DOHH2 (cell line): Measurements from ENCODE around the gene NSUN3.
"Not testable (repeated sequence)": the region's sequence is repeated elsewhere in the genome, so short reads cannot be mapped to it uniquely, and the experiment has no call there.

Source experiments
- H3F3A ChIP-seq: fragments of 200-600 bp; sonication (generic), shearing (Covaris generic); 2 replicates; pipeline ENCODE4 v1.6.0; 2016; ENCODE audit warnings: antibody characterized with exemption, mild to moderate bottlenecking; ENCODE audit not compliant: control insufficient read depth, insufficient read depth
- H3K27ac ChIP-seq: fragments of 200-600 bp; sonication (generic); 2 replicates; pipeline ENCODE4 v1.5.1; 2014; ENCODE audit warnings: low read depth, mild to moderate bottlenecking, low read length, moderate library complexity
- H3K27me3 ChIP-seq: fragments of 200-600 bp; sonication (generic); 2 replicates; pipeline ENCODE4 v1.6.1; 2014; ENCODE audit warnings: mild to moderate bottlenecking, low read length, mixed read lengths; ENCODE audit not compliant: control insufficient read depth
- H3K36me3 ChIP-seq: fragments of 200-600 bp; sonication (generic); 2 replicates; pipeline ENCODE4 v1.6.1; 2014; ENCODE audit warnings: mild to moderate bottlenecking, low read length, moderate library complexity, mixed read lengths; ENCODE audit not compliant: control insufficient read depth
- H3K4me1 ChIP-seq: fragments of 200-600 bp; sonication (generic); 2 replicates; pipeline ENCODE4 v1.6.1; 2014; ENCODE audit warnings: mild to moderate bottlenecking, low read length, mixed read lengths; ENCODE audit not compliant: control insufficient read depth
- H3K4me2 ChIP-seq: fragments of 200-600 bp; sonication (generic); 2 replicates; pipeline ENCODE4 v1.6.0; 2014; ENCODE audit warnings: mild to moderate bottlenecking, low read length, moderate library complexity
- H3K4me3 ChIP-seq: fragments of 200-600 bp; sonication (generic); 2 replicates; pipeline ENCODE4 v1.5.1; 2014; ENCODE audit warnings: mild to moderate bottlenecking, low read length, mixed read lengths
- H3K79me2 ChIP-seq: fragments of 200-600 bp; sonication (generic); 2 replicates; pipeline ENCODE4 v1.6.1; 2014; ENCODE audit warnings: mild to moderate bottlenecking, low read length, mixed read lengths; ENCODE audit not compliant: control insufficient read depth
- H3K9me2 ChIP-seq: fragments of 200-600 bp; sonication (generic); replicated peaks from 2 replicates; pipeline ENCODE4 v1.6.1; 2014; ENCODE audit warnings: mild to moderate bottlenecking, low read length, mixed read lengths; ENCODE audit not compliant: control insufficient read depth
- H3K9me3 ChIP-seq: fragments of 200-600 bp; sonication (generic); 2 replicates; pipeline ENCODE4 v1.6.1; 2014; ENCODE audit warnings: antibody characterized with exemption, low read length, mixed read lengths; ENCODE audit not compliant: control insufficient read depth, insufficient read depth
- H4K20me1 ChIP-seq: fragments of 200-600 bp; sonication (generic); 2 replicates; pipeline ENCODE4 v1.6.0; 2014; ENCODE audit warnings: low read depth, mild to moderate bottlenecking, antibody characterized with exemption, low read length, moderate library complexity; ENCODE audit not compliant: control insufficient read depth, insufficient read depth
- EZH2phosphoT487 ChIP-seq: fragments of 200-600 bp; sonication (generic); IDR thresholded peaks from 2 replicates; pipeline ENCODE4 v1.6.1; 2017; ENCODE audit warnings: borderline replicate concordance, mild to moderate bottlenecking, antibody characterized with exemption, low read length, moderate library complexity, mixed read lengths
- TF ChIP-seq, protein P1 (sequence below): fragments of 200-600 bp; sonication (generic); IDR thresholded peaks from one replicate; pipeline ENCODE4 v1.5.1; 2014; ENCODE audit warnings: antibody characterized with exemption, mild to moderate bottlenecking, low read depth, low read length; ENCODE audit not compliant: poor library complexity, severe bottlenecking

The NSUN3 gene

DNA sequence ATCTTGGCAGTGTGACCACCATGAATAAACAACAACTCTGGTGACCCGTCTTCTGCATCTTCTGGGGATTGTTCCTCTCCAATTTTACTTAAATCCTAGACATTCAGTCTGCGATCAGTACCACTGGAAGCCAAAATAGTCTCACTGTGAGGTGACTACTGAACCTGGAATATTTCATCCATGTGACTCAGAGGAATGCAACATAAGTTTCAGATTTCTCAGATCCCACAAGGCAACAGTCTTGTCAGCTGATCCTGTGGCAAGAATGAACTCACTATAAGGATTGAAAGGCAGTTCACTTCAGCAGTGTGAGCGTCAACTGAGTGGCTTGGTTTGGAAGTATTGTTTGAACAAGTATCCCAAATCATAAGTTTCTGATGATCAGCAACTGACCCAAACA lies 13.2 kb downstream of the NSUN3 start:
- Histone ChIP-seq H4K20me1 (no peaks in the 10 kb centered on the region), H3K9me2 (no peaks in the 10 kb centered on the region), H3K4me3 (no peak overlapping the region), H3K36me3 (peaks cover 12% of the 10 kb centered on the region), H3K27me3 (no peaks in the 10 kb centered on the region), H3K4me1 (no peaks in the 10 kb centered on the region), H3K79me2 (peaks cover 7% of the 10 kb centered on the region), H3K27ac (no peak overlapping the region), H3F3A (no peaks in the 10 kb centered on the region), H3K4me2 (no peak overlapping the region), H3K9me3 (no peaks in the 10 kb centered on the region)
- TF ChIP-seq, protein P1, sequence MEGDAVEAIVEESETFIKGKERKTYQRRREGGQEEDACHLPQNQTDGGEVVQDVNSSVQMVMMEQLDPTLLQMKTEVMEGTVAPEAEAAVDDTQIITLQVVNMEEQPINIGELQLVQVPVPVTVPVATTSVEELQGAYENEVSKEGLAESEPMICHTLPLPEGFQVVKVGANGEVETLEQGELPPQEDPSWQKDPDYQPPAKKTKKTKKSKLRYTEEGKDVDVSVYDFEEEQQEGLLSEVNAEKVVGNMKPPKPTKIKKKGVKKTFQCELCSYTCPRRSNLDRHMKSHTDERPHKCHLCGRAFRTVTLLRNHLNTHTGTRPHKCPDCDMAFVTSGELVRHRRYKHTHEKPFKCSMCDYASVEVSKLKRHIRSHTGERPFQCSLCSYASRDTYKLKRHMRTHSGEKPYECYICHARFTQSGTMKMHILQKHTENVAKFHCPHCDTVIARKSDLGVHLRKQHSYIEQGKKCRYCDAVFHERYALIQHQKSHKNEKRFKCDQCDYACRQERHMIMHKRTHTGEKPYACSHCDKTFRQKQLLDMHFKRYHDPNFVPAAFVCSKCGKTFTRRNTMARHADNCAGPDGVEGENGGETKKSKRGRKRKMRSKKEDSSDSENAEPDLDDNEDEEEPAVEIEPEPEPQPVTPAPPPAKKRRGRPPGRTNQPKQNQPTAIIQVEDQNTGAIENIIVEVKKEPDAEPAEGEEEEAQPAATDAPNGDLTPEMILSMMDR, result no peak
- TF ChIP-seq EZH2phosphoT487, result no peak

DNA sequence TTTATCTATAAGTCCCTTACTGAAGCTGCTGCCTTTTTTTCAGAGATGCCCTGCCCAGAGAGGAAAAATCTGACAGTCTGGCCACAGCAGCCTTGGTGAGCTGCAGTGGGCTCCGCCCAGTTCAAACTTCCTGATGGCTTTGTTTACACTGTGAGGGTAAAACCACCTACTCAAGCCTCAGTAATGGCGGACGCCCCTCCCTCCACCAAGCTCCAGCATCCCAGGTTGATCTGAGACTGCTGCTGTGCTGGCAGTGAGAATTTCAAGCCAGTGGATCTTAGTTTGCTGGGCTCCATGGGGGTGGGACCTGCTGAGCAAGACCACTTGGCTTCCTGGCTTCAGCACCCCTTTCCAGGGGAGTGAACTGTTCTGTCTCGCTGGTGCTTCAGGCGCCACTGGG lies 17.7 kb downstream of the NSUN3 start:
- H3K9me3 ChIP-seq, H3K36me3 ChIP-seq, H3K79me2 ChIP-seq, H3K4me2 ChIP-seq, H3K27ac ChIP-seq, H3K4me3 ChIP-seq, H4K20me1 ChIP-seq, H3K4me1 ChIP-seq, H3F3A ChIP-seq, H3K9me2 ChIP-seq, H3K27me3 ChIP-seq: not testable (repeated sequence)

DNA sequence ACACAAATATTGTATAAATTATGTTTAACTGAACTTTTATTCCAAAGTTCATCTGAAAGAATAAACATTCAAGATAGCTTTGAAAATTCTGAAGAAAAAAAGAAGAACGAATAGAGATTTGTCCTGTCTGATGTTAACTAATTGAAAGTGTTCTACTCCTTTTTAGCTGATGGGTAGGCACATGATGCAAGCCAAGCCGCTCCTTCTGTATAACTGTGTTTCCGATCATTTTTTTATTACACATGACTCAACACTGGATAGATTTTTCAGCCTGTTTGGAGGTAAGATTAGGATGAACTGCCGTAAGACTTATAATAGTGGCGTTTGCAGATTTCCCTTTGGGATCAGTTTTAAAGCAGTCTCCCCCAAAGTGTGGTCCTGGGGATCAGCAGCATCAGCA lies 19.0 kb downstream of the NSUN3 start:
- Histone ChIP-seq H3K4me2 (no peak overlapping the region), H3F3A (no peaks in the 10 kb centered on the region), H3K27me3 (no peaks in the 10 kb centered on the region), H3K9me2 (no peaks in the 10 kb centered on the region), H3K36me3 (no peaks in the 10 kb centered on the region), H3K79me2 (peaks cover 2% of the 10 kb centered on the region; the same call in 1 of the 2 replicates), H3K4me3 (no peak overlapping the region), H3K27ac (no peak overlapping the region), H3K4me1 (no peaks in the 10 kb centered on the region), H4K20me1 (no peaks in the 10 kb centered on the region), H3K9me3 (no peaks in the 10 kb centered on the region)
- no peak for TF ChIP-seq EZH2phosphoT487
- TF ChIP-seq, protein P1, result no peak

DNA sequence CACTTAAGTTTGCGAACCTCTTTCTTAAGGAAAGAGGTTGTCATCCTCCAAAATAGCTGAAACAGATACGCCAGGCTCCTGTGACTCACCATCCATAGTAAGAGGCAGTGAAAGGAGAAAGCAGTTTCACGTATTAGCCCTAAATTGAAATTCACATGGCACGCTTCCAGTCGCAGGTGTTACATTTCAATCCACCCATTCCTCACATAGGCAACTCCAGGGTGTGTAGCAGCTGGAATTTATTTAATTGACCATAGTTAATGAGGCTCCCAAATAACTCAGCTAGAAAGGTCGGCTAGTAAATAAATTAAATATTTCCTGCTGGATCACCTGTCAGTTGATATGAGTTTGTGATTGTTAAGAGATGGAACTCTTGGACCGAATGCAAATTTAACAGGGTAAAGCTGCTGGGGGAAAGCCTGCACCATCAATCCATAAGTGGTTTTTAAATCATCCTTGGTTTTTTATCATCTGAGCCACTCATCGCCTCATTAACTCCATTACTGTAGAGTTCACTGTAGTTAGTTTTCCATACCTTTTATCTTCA lies 19.6 kb downstream of the NSUN3 start:
- TF ChIP-seq, protein P1, result no peak
- TF ChIP-seq EZH2phosphoT487, result no peak

More for the DNA sequence above, 19.6 kb downstream of the NSUN3 start:
- Histone ChIP-seq H3K27me3 (no peaks in the 10 kb centered on the region), H3K9me3 (no peaks in the 10 kb centered on the region), H3K27ac (no peak overlapping the region), H3F3A (no peaks in the 10 kb centered on the region), H3K4me1 (no peaks in the 10 kb centered on the region), H3K4me2 (no peak overlapping the region), H3K4me3 (no peak overlapping the region), H3K79me2 (no peaks in the 10 kb centered on the region), H4K20me1 (no peaks in the 10 kb centered on the region), H3K36me3 (0 out of 2 replicates have a peak, but pooled peaks cover 3% of the 10 kb centered on the region), H3K9me2 (no peaks in the 10 kb centered on the region)
